Fibroblast of lung (primary cell): ENCODE data around the gene SCFD2.

ENCODE experiments used
- CTCF ChIP-seq, 2 donors: IDR thresholded peaks in 1 of 2; conservative IDR thresholded peaks in 1 of 2; 1 replicate in 1 of 2; 2 replicates in 1 of 2; pipeline ENCODE4 v1.5.1; 2011 to 2012; ENCODE audit warnings: low read length in 2 of 2, control low read depth in 1 of 2, inconsistent platforms in 1 of 2, low read depth in 1 of 2, mild to moderate bottlenecking in 1 of 2
- EZH2 ChIP-seq: IDR thresholded peaks from 2 replicates; pipeline ENCODE4 v1.5.1; 2012; ENCODE audit warnings: low read length, control low read depth, mild to moderate bottlenecking; ENCODE audit errors: missing control alignments

- no peak for TF ChIP-seq CTCF (conservative IDR thresholded peaks at IDR 0.05 in 1 of 2, IDR thresholded peaks at IDR 0.05 in 1 of 2; ENCODE audit: low read depth in 1 of 2, low read length in 2 of 2)
- no peak for TF ChIP-seq EZH2
These were observed 143.9 kb downstream of the SCFD2 start for GRCh38 chr4:53221832-53222480.
